HG03342 (cell line): ENCODE measurements around the gene CAMTA1.
"Not testable (repeated sequence)": the region's sequence is repeated elsewhere in the genome, so short reads cannot be mapped to it uniquely, and the experiment has no call there.

Experiments
- ATAC-seq: cut with Tn5 transposase; IDR thresholded peaks from one replicate; pipeline ENCODE4 v1.9.1; 2021; ENCODE audit warnings: mild to moderate bottlenecking, moderate library complexity; ENCODE audit not compliant: unreplicated experiment

CAMTA1 gene

GRCh38 chr1:7586031-7586941 is 801.0 kb downstream of the CAMTA1 start:
- ATAC-seq = no peak

- ATAC-seq = no peak
Observed at GRCh38 chr1:7587108-7587772, 802.0 kb downstream of the CAMTA1 start.

GRCh38 chr1:7587773-7588456 is 802.7 kb downstream of the CAMTA1 start:
- no peak for ATAC-seq

- no peak for ATAC-seq
Observed at GRCh38 chr1:7588457-7588827, 803.2 kb downstream of the CAMTA1 start.

- ATAC-seq = no peak
Observed at GRCh38 chr1:7589080-7589735, 804.0 kb downstream of the CAMTA1 start.

DNA sequence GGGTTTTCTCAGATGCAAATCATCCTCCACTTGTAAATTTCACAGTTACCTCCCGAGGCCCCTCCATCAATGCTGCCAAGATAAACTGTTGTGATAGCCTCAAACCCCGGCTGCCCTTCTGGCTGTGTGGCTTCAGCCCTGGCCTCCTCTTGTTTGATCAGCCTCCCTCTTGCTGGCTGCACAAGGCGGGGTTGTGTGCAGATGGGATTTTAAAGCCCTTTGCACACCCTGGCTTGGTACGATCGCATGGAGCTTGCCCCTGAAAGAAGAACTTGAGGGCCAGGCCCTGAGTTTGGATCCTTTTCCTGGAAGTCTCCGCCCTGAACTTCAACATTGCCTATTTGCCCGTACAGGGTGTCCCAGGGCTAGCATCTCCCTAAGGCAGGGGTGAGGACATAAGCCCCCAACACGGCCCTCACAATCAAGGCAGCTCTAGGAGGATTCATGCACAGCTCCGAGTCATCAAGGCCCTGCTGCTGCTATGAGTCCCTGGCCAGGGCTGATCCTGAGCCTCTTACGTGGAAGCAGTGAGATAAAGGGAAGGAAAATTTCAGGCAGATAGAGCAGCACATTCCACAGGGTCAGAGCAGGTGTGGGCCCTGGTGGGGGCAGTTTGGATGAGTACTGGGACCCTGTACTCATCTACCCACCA is 804.6 kb downstream of the CAMTA1 start:
- no peak for ATAC-seq

GRCh38 chr1:7590426-7590790 is 805.2 kb downstream of the CAMTA1 start:
- no peak for ATAC-seq

GRCh38 chr1:7591565-7591964 is 806.3 kb downstream of the CAMTA1 start:
- ATAC-seq = no peak

GRCh38 chr1:7592120-7592798 is 807.0 kb downstream of the CAMTA1 start:
- no peak for ATAC-seq

- ATAC-seq = no peak
Observed at GRCh38 chr1:7594002-7594713, 808.9 kb downstream of the CAMTA1 start.

- ATAC-seq = no peak
Observed at GRCh38 chr1:7594714-7595295, 809.6 kb downstream of the CAMTA1 start.

GRCh38 chr1:7595336-7595735 is 810.1 kb downstream of the CAMTA1 start:
- ATAC-seq = no peak

- no peak for ATAC-seq
Observed at GRCh38 chr1:7596126-7596965, 811.1 kb downstream of the CAMTA1 start.

DNA sequence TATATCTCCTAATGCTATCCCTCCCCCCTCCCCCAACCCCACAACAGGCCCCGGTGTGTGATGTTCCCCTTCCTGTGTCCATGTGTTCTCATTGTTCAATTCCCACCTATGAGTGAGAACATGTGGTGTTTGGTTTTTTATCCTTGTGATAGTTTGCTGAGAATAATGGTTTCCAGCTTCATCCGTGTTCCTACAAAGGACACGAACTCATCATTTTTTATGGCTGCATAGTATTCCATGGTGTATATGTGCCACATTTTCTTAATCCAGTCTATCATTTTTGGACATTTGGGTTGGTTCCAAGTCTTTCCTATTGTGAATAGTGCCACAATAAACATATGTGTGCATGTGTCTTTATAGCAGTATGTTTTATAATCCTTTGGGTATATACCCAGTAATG is 812.8 kb downstream of the CAMTA1 start:
- ATAC-seq = not testable (repeated sequence)

DNA sequence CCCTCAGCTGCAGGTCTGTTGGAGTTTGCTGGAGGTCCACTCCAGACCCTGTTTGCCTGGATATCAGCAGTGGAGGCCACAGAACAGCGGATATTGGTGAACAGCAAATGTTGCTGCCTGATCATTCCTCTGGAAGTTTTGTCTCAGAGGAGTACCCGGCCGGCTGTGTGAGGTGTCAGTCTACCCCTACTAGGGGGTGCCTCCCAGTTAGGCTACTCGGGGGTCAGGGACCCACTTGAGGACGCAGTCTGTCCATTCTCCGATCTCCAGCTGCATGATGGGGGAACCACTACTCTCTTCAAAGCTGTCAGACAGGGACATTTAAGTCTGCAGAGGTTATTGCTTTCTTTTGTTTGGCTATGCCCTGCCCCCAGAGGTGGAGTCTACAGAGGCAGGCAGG is 819.7 kb downstream of the CAMTA1 start:
- ATAC-seq = not testable (repeated sequence)

DNA sequence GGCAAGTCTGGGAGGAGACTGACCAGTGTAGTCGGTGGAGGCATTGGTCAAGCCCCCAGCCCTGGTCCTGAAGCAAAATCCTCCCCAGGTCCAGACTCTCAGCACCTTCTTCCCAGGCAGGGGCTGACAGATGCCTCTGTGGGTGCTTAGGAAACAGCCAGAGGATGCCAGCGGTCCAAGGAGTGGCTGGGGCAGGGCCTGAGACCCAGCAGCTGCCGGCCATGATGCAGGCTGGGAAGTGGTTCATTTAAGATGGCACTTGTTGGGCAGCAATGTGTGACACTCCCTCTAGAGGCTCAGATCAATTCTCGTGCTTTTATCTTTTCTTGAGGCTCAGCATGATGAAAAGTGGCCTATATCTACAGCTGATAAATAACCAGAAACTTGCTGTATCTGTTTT is 820.8 kb downstream of the CAMTA1 start:
- ATAC-seq = no peak

DNA sequence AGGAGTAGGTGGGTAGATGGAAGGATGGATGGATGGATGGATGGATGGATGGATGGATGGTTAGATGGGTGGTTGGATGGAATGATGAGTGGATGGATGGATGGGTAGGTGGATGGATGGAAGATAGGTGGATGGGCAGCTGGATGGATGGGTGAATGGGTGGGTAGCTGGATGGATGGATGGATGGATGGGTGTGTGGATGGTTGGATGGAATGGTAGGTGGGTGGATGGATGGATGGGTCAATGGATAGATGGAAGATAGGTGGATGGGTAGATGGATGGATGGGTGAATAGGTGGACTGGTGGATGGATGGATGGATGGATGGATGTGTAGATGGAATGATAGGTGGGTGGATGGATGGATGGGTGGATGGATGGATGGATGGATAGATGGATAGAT is 821.8 kb downstream of the CAMTA1 start:
- no peak for ATAC-seq

DNA sequence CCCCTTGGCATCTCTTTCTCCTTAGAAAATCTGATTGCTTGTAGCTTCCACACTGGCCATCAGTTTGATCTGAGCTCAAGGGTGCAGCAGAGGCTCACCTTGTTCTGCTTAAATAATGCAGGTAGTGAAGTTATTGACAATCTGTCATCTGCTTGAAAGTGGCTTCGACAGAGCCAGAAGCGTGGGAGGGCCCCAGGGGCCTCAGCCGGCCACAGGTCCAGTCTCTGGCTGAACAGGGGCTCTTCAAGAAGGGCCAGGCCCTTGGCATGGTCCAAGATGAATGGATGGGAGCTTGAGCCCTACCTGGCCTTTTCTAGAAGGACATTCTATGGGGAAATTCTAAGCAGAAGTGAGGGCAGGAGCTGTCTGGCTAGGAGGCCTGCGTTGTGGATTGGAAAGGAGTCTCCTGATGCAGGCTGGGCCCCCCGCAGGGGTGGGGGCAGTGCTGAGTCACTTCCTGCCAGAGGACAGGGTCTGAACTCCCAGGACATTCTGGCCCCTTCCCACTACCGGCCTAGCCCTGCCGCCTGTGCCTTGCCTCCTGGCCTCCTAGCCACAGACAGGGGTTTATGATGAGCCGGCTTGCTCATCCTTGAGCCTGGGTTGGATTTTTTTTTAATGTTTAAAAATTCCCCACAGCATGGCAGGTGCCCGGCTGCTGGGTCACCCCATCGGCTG is 823.5 kb downstream of the CAMTA1 start:
- ATAC-seq = no peak
